Measurements from ENCODE around the gene ATP6V1G1.

Gene ATP6V1G1

DNA sequence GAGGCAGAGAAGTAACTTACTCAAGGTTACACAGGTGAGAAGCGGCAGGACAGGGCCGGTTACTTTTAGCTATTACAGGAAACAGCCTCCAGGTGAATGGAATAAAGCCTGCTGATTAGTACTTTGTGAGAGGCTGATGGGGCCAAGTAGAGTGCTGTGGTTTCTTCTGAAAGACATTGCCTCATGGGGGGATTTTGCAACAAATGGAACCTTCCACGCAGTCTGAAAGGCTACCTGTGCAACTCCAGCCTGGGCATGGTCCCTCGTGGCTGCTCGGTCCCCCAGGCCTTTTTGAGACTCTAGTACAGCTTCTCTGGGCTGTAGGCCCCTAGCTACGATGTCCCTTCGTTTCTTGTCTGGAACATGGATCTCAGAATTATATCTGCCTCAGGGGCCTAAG, 25.5 kb downstream of the ATP6V1G1 start:
- DNase-seq: no peak

DNA sequence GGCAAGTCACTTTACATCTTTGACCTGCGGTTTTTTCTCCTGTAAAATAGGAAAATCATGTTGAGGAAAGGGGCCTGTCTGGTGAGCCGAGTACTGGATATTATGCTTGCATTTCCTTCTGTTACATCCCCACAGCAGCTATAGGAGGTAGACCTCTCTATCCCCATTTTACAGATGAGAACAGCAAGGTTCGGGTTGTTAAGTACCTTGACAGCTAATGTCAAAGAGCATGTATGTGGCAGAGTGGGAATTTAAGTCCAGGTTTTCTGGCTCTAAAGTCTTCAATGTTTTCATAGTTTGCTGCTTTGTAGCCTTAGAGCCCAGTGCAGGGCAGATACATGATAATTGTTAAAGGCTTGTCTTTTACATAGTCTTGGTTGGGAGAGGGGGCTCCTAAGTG, 26.4 kb downstream of the ATP6V1G1 start:
- no peak for DNase-seq

DNA sequence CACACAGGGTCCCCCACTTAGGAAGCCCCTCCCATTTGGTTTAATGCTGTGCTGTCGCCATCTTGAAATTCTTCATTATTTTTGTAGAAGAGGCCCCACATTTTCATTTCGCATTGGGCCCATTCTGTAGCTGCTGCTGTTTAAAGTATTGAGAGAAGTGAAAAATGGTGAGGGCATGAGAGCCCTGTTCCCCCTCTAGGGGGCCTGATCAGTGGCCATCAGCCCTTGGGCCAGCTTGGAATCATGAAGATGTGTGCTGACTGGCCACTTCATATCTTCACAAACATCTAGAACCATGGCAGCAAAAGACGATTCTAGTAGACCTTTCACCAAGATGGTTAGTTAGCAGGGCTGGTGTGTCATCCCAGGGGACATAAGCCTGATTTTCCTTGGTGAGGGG, 26.8 kb downstream of the ATP6V1G1 start:
- DNase-seq: no peak

DNA sequence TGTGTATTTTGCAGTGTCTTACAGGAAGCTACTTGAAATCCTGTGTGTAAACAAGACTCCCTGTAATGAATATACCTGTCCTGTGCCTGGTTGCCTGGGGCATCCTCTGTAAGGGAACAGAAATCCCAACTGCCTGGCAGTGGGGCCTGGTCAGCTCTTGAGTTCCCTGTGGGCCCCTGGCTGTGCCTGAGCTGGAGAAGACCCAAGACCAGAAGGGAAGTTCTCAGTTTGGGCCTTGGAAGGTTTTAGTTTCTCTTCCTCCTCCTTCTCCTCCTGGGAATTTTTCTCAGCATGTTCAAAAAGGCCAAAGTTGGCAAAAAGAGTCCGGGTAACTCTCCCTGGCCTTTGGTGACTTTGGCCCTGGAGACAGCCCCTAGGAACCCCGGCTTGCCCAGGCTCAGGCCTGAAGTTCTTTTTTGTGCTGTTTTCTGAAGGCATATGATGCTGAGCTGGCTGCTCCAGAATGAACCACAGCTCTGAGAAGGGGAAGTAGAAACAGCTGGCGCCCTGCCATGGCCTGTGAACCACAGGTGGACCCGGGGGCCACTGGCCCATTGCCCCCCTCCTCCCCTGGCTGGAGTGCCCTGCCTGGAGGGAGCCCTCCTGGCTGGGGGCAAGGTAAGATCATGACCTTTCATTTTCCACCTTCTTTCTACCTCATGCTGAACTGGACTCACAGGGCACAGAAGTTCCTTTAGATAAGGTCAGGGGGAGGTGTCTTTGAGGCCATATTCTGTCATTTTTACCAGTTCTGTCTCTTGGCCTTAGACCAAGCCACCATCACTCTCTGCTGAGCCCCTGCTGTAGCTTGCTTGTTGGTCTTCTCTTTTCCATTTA, 29.3 kb downstream of the ATP6V1G1 start:
- DNase-seq: no peak

DNA sequence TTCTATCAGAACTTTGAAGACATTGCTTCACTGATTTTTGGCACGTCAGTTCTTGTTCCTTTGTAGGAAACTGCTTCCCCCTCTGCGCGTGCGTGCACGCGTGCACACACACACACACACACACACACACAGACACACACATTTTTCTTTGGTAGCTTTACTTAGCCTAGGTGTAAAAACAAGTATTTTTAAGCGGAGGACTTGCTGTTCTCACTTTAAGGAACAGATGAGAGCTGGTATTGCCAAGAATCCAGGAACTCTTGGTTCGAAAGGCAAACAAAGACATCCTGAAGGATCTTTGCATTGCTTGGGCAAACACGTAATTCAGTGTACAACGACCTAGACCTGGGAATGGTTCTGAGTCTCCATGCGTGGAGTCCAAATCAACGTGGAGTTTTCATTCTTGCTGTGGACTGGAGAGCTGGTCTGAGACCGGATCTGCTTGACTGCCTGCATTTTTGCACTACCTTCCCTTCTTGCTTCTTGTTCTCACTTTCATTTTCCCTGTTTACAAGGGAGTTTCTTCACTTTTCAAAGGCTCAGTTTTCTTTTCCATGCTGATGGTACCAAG, 31.7 kb downstream of the ATP6V1G1 start:
- no peak for DNase-seq

DNA sequence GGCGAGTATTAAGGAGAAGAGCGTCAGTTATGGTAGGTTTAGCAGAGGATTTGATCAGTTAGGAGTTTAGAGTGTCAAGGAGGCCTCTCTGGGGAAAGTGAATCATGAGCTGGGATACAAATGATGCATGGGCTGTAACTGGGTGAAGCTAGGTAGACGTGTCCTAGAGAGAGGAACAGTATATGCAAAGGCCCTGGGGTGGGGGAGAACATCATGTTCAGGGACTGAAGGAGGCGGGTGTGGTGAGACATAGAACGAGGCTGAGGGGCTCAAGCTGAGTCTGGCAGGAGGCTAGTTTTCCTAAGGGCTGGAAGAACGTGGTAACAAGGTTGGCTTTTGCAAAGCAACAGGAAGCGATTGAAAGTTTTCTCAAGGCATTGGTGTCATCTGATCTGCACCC, 34.0 kb downstream of the ATP6V1G1 start:
- no peak for DNase-seq

DNA sequence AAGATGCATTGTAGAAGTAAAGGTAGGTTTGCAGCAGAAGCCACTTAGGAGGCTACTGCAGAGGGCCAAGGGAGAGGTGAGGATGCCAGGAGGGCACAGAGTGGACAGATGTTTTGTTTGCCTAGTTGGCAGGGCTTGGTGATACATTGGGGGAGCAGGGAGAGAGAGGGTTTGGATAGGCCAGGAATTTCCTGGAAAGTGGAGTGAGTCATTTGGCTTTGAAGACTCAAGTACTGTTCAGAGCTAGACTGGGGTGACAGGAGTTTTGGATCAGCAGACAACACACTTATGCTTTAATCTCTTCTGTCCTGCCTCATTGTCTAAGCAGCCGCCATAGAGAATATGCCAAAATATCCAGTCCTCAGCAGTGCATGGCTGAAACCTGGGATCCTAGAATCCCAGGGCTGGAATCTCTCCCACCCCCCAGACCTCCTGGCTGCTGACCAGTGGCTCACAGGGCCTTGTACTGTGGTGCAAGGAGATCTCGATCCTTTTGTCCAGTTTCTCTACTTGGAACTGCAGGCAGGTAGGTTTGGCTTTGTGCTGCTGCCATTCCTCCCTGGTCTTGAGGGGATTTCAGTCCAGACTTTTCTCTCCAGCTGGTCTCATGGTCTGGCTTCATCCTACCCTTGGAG, 34.5 kb downstream of the ATP6V1G1 start:
- no peak for DNase-seq

DNA sequence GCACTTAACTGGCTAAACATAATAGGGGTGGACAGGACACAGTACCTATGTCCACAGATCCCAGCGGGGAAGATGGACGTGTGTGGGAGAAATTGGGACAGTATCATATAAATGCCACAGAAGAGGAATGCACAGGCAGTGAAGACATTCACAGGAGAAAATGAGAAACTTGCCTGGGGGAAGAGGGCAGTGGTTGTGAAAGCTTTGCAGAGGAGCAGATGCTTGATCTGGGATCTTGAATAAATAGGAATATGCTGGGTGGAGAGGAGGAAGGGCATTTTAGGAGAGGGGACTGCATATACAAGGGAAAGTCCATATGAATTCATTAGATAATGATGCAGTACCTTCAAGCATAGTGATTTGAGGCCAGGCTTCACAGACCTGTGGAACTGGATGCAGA, 37.1 kb downstream of the ATP6V1G1 start:
- DNase-seq: no peak

DNA sequence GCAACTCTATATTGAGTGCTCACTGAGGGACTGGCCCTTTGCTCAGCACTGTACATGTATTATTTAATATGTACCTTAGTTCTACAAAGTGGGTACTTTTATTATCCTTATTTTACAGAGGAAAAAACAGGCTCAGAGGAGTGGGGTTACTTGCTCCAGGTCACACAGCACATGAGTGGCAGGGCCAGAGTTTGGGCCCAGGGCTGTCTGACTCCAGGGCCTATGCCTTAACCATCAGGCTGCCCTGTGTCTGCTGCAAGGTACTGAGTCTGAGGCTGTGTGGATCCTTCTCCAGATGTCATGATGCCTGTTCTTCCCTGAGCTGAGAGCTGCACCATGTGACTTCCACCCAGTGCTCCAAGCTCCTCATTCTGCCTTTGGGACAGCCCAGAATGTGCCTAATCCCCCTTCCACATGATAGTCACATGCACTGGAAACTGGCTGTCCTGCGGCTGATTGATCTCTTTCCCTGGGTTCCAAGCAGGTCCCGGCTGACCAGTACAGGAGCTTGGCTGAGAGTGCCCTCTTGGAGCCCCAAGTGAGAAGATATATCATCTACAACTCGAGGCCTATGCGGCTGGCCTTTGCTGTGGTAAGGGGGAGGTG, 38.9 kb downstream of the ATP6V1G1 start:
- no peak for DNase-seq

DNA sequence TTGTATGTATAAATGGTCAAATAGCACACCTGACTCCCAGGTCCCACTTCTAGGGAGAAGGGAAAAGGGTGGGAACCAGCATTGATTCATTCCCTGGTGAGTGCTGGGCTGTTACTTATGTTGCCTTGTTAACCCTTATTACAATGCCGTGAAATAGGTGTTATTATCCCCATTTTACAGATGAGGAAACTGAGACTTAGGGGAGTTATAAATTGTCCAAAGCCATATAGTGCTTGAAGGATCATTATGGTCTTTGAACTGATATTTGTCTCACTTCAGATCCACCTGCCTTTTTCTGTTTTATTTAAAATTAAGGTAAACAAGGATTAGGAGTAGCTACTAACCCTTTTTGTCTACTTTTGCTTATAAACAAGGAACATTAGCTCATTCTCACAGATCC, 40.0 kb downstream of the ATP6V1G1 start:
- no peak for DNase-seq

DNA sequence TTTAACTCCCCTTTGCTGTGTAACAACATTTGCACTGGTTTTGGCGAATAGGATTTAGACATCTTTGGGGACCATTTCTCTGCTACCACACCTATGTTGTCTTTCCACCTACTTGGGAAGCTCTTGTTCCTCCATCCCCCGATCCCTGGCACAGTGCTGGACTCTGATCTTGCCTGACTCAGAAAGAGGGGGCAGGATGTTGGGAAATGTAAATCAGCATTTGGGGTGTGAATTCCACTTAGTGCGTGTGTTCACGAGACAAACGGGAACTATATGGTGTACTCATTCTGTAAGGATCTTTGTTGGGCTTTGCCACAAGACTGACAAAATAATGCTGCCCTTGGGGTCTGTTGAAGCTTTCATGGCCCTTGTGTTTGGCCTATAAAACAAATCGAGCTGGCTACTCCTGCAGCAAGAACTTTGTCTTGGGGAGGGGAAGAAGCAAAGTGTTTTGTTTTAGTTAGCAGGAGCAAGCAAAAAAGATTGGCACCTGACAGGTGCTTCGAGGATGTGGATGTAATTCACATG, 42.1 kb downstream of the ATP6V1G1 start:
- no peak for DNase-seq

DNA sequence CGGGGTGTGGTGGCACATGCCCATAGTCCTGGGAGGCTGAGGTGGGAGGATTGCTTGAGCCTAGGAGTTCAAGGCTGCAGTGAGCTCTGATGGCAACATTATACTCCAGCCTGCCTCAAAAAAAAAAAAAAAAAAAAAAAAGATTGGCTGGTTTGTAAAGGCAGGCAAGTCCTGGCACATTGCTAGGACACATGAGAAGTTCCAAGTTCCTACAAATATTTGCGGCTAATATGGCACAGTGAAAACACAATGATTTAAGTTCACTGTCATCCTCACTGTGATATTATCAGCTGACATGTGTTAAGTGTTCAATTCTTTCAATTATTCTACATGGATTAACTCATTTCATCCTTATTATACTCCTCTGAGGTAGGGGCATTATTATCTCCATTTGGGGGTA, 43.6 kb downstream of the ATP6V1G1 start:
- DNase-seq: no peak

DNA sequence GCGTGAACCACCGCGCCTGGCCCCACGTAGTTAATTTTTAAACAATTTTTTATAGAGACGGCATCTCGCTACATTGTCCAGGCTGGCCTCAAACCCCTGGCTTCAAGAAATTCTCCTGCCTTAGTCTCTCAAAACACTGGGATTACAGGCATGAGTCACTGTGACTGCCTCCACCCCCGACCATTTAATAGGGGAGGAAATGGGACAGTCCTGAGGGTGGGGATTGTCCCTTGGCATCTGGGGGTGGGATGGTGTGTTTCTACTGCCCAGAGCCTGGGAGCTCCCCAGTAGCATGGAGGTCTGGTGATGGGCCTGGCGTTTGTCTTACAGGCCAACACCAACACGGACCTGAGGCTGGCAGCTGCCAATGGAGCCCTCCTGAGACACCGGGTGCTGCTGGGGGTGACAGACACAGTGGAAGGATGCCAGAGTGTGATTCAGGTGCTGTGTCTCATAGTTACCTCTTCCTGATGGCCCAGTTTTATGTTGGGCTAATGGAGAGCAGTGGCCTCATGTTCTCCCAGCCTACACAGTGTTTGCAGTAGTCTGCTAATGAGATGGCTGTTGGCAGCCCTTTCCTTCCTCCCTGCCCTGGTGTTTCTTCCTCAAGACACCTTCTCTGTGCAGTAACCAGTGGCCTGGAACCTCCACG, 46.0 kb downstream of the ATP6V1G1 start:
- DNase-seq: no peak

DNA sequence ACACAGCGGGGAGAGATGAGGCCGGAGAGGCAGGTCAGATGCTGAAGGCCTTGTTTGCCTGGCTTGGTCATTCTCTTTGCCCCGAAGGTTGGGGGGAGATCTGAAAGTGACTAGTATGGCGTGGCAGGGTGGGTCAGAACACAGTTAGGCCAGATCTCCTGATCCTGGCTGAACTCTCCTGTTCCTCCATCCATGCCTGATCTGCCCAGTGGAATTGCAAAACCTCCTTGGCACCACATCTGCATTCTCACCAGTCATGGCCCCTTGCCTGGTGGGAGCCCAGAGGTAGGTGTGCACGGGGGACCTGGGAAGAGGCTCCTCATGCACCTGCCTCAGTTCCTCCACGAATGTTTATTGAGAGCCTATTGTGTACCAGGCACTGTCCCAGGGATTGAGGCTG, 46.8 kb downstream of the ATP6V1G1 start:
- DNase-seq: no peak

DNA sequence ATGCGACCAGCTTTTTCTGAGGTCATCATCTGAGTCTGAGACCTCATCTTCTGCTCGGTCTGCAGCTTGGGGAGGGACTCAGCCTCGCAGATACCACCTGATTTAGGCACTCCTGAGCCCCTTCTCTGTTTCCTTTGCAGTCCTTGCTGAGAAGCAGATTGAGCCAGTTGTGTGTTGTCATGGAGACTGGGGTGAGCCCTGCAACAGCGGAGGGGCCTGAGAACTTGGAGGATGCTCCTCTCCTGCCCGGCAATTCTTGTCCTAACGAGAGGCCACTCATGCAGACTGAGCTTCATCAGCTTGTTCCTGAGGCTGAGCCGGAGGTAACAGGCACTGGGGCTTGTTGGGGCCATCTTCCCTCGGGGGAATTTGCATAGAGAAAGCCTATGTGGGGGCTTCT, 50.8 kb downstream of the ATP6V1G1 start:
- no peak for DNase-seq

DNA sequence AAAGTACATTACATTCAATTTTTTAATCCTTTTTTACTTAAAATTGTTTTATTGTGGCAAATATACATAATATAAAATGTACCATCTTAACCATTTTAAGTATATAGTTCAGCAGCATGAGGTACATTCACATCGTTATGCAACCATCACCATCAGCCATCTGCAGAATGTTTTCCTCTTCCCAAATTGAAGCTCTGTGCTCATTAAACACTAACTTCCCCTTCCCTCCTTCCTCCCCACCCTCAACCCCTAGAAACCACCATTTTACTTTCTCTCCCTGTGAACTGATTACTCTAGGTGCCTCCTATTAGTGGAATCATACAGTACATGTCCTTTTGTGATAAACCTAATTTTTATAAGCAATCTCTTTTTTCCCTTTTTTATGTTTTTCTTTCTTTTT, 54.4 kb downstream of the ATP6V1G1 start:
- DNase-seq: no peak

DNA sequence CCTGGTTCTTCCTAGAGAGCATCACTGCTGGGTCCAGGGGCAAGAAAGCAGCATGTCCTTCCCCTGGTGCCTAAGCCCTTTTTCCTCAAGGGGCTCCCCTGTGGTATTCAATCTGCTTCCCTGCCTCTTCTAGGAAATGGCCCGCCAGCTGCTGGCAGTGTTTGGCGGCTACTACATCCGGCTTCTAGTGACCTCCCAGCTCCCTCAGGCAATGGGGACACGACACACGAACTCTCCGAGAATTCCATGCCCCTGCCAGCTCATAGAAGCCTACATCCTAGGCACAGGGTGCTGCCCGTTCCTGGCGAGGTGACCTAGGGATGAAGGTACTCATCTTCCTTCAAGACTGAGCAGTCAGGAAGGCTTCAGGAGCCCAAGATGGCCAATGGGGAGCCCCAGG, 55.4 kb downstream of the ATP6V1G1 start:
- no peak for DNase-seq

DNA sequence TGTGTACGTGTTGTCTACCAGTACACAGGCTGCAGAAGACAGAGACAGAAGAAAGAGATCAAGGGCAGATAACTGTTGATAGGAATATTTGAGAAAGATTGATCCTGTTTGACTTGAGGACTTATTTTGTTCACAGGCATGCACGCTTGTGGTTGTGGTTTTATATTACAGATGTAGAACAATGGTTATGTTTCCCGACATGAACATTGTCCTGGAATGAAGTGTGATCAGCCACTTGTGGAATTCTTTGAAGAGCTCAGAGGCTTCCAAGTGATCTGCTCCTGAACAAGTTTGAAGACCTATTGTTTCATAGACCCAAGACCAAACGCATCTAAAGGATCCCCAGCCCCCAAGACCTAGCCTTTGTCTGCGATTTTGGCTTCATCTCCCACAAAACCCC, 56.3 kb downstream of the ATP6V1G1 start:
- DNase-seq: no peak
